Kidney (tissue), 14 donors: Measurements from ENCODE around the gene FLNB. TPM values are rescaled to one million over a fixed set of nuclear protein-coding genes. Genes with fewer than 3 reads are reported as not detected.

Experiments
- DNase-seq, 5 donors: peaks; one replicate each; pipeline ENCODE4 v3.0.0-alpha.2; 2013 to 2020
- FAIRE-seq: peaks from 2 replicates; lab custom pipeline; 2012; peaks lifted over from hg19 to GRCh38; lab: Jason Lieb, UNC
- H3K27ac ChIP-seq, 2 donors: one replicate each; pipeline ENCODE4 v1.7.0; 2013; ENCODE audit warnings: low read depth in 2 of 2, low read length in 2 of 2, inconsistent platforms in 1 of 2
- H3K27me3 ChIP-seq: one replicate; pipeline ENCODE4 v1.7.1; 2013; ENCODE audit warnings: low read length, inconsistent platforms; ENCODE audit not compliant: control insufficient read depth, insufficient read depth
- H3K36me3 ChIP-seq, 3 donors: one replicate each; pipeline versions ENCODE4 v1.7.0 to v1.7.1; 2013; ENCODE audit warnings: low read length in 3 of 3, control low read depth in 1 of 3, inconsistent platforms in 1 of 3; ENCODE audit not compliant: insufficient read depth in 3 of 3, control insufficient read depth in 2 of 3
- H3K4me1 ChIP-seq, 3 donors: one replicate each; pipeline versions ENCODE4 v1.7.0 to v1.7.1; 2013; ENCODE audit warnings: low read length in 3 of 3, inconsistent platforms in 1 of 3, low read depth in 1 of 3; ENCODE audit not compliant: control insufficient read depth in 2 of 3, insufficient read depth in 2 of 3
- H3K4me3 ChIP-seq, 3 donors: one replicate each; pipeline versions ENCODE4 v1.7.0 to v1.8.1; 2013; ENCODE audit warnings: low read length in 3 of 3, control low read depth in 1 of 3, inconsistent platforms in 1 of 3
- H3K9ac ChIP-seq, 3 donors: one replicate each; pipeline versions ENCODE4 v1.7.0 to v1.7.1; 2013; ENCODE audit warnings: low read length in 3 of 3, control low read depth in 1 of 3, inconsistent platforms in 1 of 3
- H3K9me3 ChIP-seq, 3 donors: one replicate each; pipeline versions ENCODE4 v1.7.0 to v1.7.1; 2013; ENCODE audit warnings: low read length in 3 of 3, control low read depth in 1 of 3, inconsistent platforms in 1 of 3; ENCODE audit not compliant: control insufficient read depth in 2 of 3, insufficient read depth in 1 of 3
- intact Hi-C: fragments of 100-400 bp; cut with DNase I; formaldehyde crosslinking; loops from one replicate; pipeline ENCODE4 v1.11.1; 2022
- polyA plus RNA-seq: library from polyadenylated mRNA; stranded (reverse); fragments of 350-450 nt; fragmentation: Illumina TruSeq; extraction: RNeasy Lipid Tissue Mini Kit (QIAGEN cat#74804); gene quantifications from one replicate; pipeline ENCODE4 v1.2.3, GENCODE V29; 2014; ENCODE audit warnings: low read depth, low replicate concordance; ENCODE audit not compliant: insufficient read depth
- total RNA-seq: library from RNA; stranded (reverse); fragmentation: NEBNext Ultra II Directional; extraction: Animal tissue kit (Norgen Biotek cat#: 25700); gene quantifications from one replicate; pipeline ENCODE4 v1.2.1, GENCODE V29; 2021
- TF ChIP-seq, protein P1 (sequence below): IDR thresholded peaks from 3 replicates; pipeline ENCODE4 v1.5.1; 2012; ENCODE audit warnings: mild to moderate bottlenecking, moderate library complexity, borderline replicate concordance; ENCODE audit not compliant: insufficient read depth; ENCODE audit errors: extremely low read depth
- donor health status: control.
- donor health status: control.
- donor health status: control.
- donor health status: control.
- donor health status: control.
- donor health status: DM: yes; HTN: yes; CAD: no.
- donor health status: Normal renal cell carcinoma (clear cell type).

Gene FLNB
- total and polyA plus RNA-seq, 2 donors from 2014 or later = 115 to 216 TPM

DNA sequence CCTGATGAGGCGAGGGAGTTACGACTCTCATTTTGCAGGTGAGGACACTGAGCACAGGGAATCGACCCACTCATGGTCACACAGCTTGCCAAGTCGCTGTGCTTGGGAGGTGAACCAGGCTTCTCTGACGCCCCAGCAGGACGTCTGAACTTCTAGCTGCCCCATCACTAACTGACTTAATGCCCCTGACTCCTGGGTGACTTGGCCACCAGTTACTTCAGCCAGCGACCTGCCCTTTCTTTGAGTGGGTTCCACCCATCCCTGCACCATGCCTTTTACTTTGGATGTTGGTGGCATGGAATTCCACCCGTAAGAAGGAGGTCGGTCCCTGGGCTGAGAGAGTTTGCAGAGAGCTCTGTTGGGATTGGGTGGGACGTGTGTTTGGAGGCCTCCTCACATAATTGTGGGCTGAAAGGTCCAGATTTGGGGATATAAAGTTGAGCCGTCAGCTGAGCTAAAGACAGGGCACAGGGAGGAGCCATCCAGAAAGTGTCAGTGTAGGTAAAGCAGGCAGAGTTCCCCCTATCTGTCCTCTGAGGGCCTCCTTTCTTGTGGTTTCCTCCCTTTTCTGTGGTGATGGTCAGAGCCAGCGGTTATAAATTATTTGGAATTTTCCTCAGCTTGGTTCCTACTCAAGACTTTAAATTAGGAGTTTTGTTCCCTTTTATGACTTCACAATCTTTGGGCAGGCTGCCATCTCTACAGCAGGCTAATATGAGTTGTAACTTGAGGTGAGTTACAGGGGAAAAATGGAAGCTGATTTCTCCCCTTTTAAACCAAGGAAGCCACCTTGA lies 55.0 kb downstream of the FLNB start:
- no peak for FAIRE-seq
- intact Hi-C loops = no loop called here
- Histone ChIP-seq H3K27ac (peak overlapping the region; percentile 16 to 37), H3K27me3 (no peaks in the 10 kb centered on the region), H3K9ac (no peak overlapping the region), H3K4me3 (no peak overlapping the region), H3K9me3 (no peaks in the 10 kb centered on the region), H3K4me1 (peaks cover 10 to 36% (median 27%) of the 10 kb centered on the region in 3 donors), H3K36me3 (no peaks in the 10 kb centered on the region)
- TF ChIP-seq, protein P1, sequence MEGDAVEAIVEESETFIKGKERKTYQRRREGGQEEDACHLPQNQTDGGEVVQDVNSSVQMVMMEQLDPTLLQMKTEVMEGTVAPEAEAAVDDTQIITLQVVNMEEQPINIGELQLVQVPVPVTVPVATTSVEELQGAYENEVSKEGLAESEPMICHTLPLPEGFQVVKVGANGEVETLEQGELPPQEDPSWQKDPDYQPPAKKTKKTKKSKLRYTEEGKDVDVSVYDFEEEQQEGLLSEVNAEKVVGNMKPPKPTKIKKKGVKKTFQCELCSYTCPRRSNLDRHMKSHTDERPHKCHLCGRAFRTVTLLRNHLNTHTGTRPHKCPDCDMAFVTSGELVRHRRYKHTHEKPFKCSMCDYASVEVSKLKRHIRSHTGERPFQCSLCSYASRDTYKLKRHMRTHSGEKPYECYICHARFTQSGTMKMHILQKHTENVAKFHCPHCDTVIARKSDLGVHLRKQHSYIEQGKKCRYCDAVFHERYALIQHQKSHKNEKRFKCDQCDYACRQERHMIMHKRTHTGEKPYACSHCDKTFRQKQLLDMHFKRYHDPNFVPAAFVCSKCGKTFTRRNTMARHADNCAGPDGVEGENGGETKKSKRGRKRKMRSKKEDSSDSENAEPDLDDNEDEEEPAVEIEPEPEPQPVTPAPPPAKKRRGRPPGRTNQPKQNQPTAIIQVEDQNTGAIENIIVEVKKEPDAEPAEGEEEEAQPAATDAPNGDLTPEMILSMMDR = no peak
- peak in 3 of 5 donors; percentile 18 to 88 (median 59) for DNase-seq

DNA sequence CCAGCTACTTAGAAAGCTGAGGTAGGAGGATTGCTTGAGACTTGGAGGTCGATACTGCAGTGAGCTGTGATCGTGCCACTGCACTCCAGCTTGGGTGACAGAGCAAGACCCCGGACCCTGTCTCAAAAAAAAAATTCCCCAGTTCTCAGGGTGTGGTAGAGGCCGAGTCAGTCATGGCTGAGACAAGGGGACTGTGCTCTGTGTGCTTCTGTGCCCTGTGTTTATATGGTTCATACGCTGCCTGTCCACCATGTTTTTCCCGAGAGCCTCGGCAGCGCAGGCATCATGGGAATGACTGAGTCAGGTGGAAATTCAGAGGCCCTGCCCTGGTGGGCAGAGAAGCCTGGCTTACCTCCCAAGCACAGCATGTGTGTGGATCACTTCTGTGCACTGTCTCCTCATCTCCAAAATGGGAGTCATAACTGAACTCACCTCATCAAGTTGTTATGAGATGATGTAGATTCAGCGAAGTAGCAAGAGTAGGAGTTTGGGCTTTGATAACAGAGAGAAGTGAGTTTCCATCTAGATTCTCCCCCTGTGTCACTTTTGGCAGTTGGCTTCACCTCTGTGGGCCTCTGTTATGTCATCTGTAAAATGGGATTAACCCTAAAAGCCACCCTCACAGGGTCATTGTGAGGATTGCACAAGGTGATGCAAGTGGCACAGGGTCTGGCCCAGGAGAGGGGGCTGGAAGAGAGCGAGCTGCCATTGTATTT lies 56.9 kb downstream of the FLNB start:
- Histone ChIP-seq H3K4me1 (peaks cover 8 to 28% (median 24%) of the 10 kb centered on the region in 3 donors), H3K27ac (no peak overlapping the region), H3K27me3 (no peaks in the 10 kb centered on the region), H3K9me3 (no peaks in the 10 kb centered on the region), H3K9ac (no peak overlapping the region), H3K36me3 (no peaks in the 10 kb centered on the region), H3K4me3 (no peak overlapping the region)
- FAIRE-seq = no peak
- intact Hi-C loops = no loop called here
- TF ChIP-seq, protein P1 = no peak
- DNase-seq = no peak

DNA sequence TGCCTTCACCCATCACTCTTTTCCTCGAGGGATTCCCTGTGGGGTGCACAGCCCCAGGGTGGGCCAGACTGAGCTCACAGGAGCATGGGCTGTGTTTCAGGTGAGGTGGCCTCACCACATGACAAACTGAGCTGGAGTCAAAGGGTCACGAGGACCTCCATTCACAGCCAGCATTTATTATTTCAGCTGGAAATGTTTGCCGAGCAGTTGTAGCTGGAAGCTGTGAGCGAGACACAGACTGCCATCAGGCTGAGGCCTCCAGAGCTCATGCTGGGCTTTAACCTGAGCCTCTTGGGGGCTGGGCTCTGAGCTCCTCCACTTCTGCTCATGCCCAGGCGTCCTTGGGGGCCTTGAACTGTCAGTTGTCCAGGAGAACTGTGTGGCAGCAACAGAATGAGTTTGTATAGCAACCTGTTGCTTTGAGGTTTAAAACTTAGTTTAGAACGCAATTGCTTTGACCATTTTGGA lies 57.5 kb downstream of the FLNB start:
- no peaks in the 10 kb centered on the region for H3K9me3 ChIP-seq
- H3K4me3 ChIP-seq = no peak overlapping the region
- H3K4me1 ChIP-seq = peaks cover 8 to 28% (median 24%) of the 10 kb centered on the region in 3 donors
- FAIRE-seq (no peak), DNase-seq (peak in 3 of 5 donors; percentile 61 to 72 (median 68))
- no peak overlapping the region for H3K9ac ChIP-seq
- H3K27ac ChIP-seq = no peak overlapping the region
- H3K36me3 ChIP-seq = no peaks in the 10 kb centered on the region
- H3K27me3 ChIP-seq = no peaks in the 10 kb centered on the region
- intact Hi-C loops = no loop called here
- TF ChIP-seq, protein P1 = no peak
